HG02763 (cell line): ENCODE data around the gene DGKD.

Experiments
- ATAC-seq: cut with Tn5 transposase; IDR thresholded peaks from one replicate; pipeline ENCODE4 v1.9.1; 2021; ENCODE audit warnings: mild to moderate bottlenecking, moderate library complexity; ENCODE audit not compliant: unreplicated experiment

The DGKD gene

GRCh38 chr2:233410196-233410760, 56.0 kb downstream of the DGKD start:
- no peak for ATAC-seq

- no peak for ATAC-seq
Observed at GRCh38 chr2:233411162-233411561, 56.9 kb downstream of the DGKD start.

- ATAC-seq = no peak
Observed at GRCh38 chr2:233412405-233412804, 58.1 kb downstream of the DGKD start.

- no peak for ATAC-seq
Observed at GRCh38 chr2:233413046-233413445, 58.8 kb downstream of the DGKD start.

- ATAC-seq = no peak
Observed at GRCh38 chr2:233413559-233414272, 59.4 kb downstream of the DGKD start.

- ATAC-seq = no peak
Observed at GRCh38 chr2:233414273-233414654, 60.0 kb downstream of the DGKD start.

GRCh38 chr2:233414777-233415570, 60.7 kb downstream of the DGKD start:
- ATAC-seq = no peak

GRCh38 chr2:233416199-233416598, 61.9 kb downstream of the DGKD start:
- no peak for ATAC-seq

- no peak for ATAC-seq
Observed at GRCh38 chr2:233416706-233417105, 62.4 kb downstream of the DGKD start.

- no peak for ATAC-seq
Observed at GRCh38 chr2:233417282-233417681, 63.0 kb downstream of the DGKD start.

GRCh38 chr2:233418052-233418760, 63.9 kb downstream of the DGKD start:
- ATAC-seq = no peak

GRCh38 chr2:233418761-233419546, 64.7 kb downstream of the DGKD start:
- ATAC-seq = no peak

GRCh38 chr2:233419602-233420391, 65.5 kb downstream of the DGKD start:
- ATAC-seq = no peak

- no peak for ATAC-seq
Observed at GRCh38 chr2:233421091-233421816, 67.0 kb downstream of the DGKD start.

- ATAC-seq = peak; percentile 44
Observed at GRCh38 chr2:233422050-233422639, 67.9 kb downstream of the DGKD start.

GRCh38 chr2:233422649-233423551, 68.6 kb downstream of the DGKD start:
- ATAC-seq = no peak

GRCh38 chr2:233423552-233423860, 69.2 kb downstream of the DGKD start:
- ATAC-seq = no peak
